Smooth muscle cell (in vitro differentiated cells): ENCODE measurements around the gene P2RX4. TPM values are rescaled to one million over a fixed set of nuclear protein-coding genes. Genes with fewer than 3 reads are reported as not detected.
"Not testable (repeated sequence)": the region's sequence is repeated elsewhere in the genome, so short reads cannot be mapped to it uniquely, and the experiment has no call there.

Experiments
- DNase-seq: peaks from one replicate; lab custom pipeline; 2025; ENCODE audit not compliant: unreplicated experiment; lab: John Stamatoyannopoulos, UW
- H2AFZ ChIP-seq: fragments of 200-600 bp; sonication (generic); 2 replicates; pipeline ENCODE4 v1.6.0; 2016; ENCODE audit warnings: antibody characterized with exemption, low read depth, mild to moderate bottlenecking
- H3F3A ChIP-seq: fragments of 200-600 bp; sonication (generic); 2 replicates; pipeline ENCODE4 v1.6.0; 2017; ENCODE audit warnings: antibody characterized with exemption, low read depth
- H3K27ac ChIP-seq: fragments of 200-600 bp; sonication (generic); 2 replicates; pipeline ENCODE4 v1.5.1; 2016; ENCODE audit warnings: low read depth, mild to moderate bottlenecking
- H3K27me3 ChIP-seq: fragments of 200-600 bp; sonication (generic); 2 replicates; pipeline ENCODE4 v1.6.1; 2016; ENCODE audit warnings: low read depth, mild to moderate bottlenecking
- H3K36me3 ChIP-seq: fragments of 200-600 bp; sonication (generic); 2 replicates; pipeline ENCODE4 v1.5.1; 2016; ENCODE audit warnings: low read depth
- H3K4me1 ChIP-seq: fragments of 200-600 bp; sonication (generic); 2 replicates; pipeline ENCODE4 v1.5.1; 2016; ENCODE audit warnings: low read depth
- H3K4me2 ChIP-seq: fragments of 200-600 bp; sonication (generic); 2 replicates; pipeline ENCODE4 v1.6.0; 2016; ENCODE audit warnings: mild to moderate bottlenecking
- H3K4me3 ChIP-seq: fragments of 200-600 bp; sonication (generic); 2 replicates; pipeline ENCODE4 v1.5.1; 2016; ENCODE audit warnings: mild to moderate bottlenecking
- H3K79me2 ChIP-seq: fragments of 200-600 bp; sonication (generic); 2 replicates; pipeline ENCODE4 v1.6.0; 2016; ENCODE audit warnings: low read depth, mild to moderate bottlenecking
- H3K9ac ChIP-seq: fragments of 200-600 bp; sonication (generic); 2 replicates; pipeline ENCODE4 v1.6.0; 2016; ENCODE audit warnings: low read depth
- H3K9me3 ChIP-seq: fragments of 200-600 bp; sonication (generic); replicated peaks from 2 replicates; pipeline ENCODE4 v1.5.1; 2016; ENCODE audit warnings: low read depth
- H4K20me1 ChIP-seq: fragments of 200-600 bp; sonication (generic); 2 replicates; pipeline ENCODE4 v1.6.0; 2016; ENCODE audit warnings: low read depth
- WGBS: methylation state at CpG from one replicate; pipeline ENCODE4 v1.1.7; 2016; ENCODE audit warnings: low lambda C conversion rate; 5-methylcytosine and 5-hydroxymethylcytosine counted together
- polyA plus RNA-seq: library from polyadenylated mRNA; unstranded; fragments of >200 nt; fragmentation: Nextera tagmentation; extraction: Ambion mirVana; gene quantifications from 2 replicates; pipeline ENCODE4 v1.2.1, GENCODE V29; 2016
- total RNA-seq: library from RNA; depleted of rRNA; stranded (reverse); fragments of >200 nt; gene quantifications from 2 replicates; pipeline ENCODE4 v1.2.3, GENCODE V29; 2014
- TF ChIP-seq, protein P1 (sequence below): fragments of 200-600 bp; sonication (generic); IDR thresholded peaks from 2 replicates; pipeline ENCODE4 v1.5.1; 2017; ENCODE audit warnings: borderline replicate concordance, mild to moderate bottlenecking, antibody characterized with exemption; ENCODE audit not compliant: insufficient read depth, poor library complexity, severe bottlenecking

P2RX4 gene
- total and polyA plus RNA-seq, 2 experiments from 2014 or later = 20.6 to 32.2 TPM

DNA sequence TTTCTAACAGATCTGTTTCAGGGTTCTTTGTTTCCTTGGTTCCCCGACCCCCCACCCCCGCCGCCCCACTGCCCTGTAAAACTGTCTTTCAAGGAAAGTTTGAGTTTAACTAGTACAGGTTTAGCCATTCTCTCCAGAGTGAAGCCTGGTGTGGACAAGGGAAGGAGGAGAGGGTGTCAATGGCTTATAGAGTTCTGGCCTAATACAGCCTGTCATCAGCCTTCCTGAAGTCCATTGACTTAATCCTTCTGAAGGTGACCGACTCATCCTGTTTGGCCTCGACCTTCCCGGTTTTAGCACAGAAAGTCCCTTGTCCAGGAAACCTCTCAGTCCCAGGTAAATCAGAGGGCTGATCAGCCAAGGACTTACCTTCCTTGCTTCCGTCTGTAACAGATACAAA is 11.0 kb upstream of the P2RX4 start:
- Histone ChIP-seq H3K36me3 (no peaks in the 10 kb centered on the region), H3K4me1 (no peaks in the 10 kb centered on the region), H3K27me3 (no peaks in the 10 kb centered on the region), H2AFZ (no peak overlapping the region), H4K20me1 (no peaks in the 10 kb centered on the region), H3K4me2 (no peak overlapping the region), H3K27ac (no peak overlapping the region), H3F3A (no peaks in the 10 kb centered on the region), H3K9ac (no peak overlapping the region), H3K79me2 (no peaks in the 10 kb centered on the region), H3K9me3 (no peaks in the 10 kb centered on the region), H3K4me3 (no peak overlapping the region)
- TF ChIP-seq, protein P1, sequence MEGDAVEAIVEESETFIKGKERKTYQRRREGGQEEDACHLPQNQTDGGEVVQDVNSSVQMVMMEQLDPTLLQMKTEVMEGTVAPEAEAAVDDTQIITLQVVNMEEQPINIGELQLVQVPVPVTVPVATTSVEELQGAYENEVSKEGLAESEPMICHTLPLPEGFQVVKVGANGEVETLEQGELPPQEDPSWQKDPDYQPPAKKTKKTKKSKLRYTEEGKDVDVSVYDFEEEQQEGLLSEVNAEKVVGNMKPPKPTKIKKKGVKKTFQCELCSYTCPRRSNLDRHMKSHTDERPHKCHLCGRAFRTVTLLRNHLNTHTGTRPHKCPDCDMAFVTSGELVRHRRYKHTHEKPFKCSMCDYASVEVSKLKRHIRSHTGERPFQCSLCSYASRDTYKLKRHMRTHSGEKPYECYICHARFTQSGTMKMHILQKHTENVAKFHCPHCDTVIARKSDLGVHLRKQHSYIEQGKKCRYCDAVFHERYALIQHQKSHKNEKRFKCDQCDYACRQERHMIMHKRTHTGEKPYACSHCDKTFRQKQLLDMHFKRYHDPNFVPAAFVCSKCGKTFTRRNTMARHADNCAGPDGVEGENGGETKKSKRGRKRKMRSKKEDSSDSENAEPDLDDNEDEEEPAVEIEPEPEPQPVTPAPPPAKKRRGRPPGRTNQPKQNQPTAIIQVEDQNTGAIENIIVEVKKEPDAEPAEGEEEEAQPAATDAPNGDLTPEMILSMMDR = no peak
- 69% methylated on average over 7 of the region's 7 CpGs for WGBS
- DNase-seq = no peak

DNA sequence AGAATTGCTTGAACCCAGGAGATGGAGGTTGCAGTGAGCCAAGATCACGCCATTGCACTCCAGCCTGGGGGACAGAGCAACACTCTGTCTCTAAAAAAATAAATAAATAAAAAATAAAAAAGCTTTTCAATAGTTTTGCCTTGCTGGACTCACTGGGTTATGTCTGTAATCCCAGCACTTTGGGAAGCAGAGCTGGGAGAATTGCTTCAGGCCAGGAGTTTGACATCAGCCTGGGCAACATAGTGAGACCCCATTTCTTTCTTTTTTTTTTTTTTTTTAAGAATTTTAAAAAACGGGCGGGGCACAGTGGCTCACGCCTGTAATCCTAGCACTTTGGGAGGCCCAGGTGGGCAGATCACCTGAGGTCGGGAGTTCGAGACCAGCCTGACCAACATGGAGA is 8.8 kb upstream of the P2RX4 start:
- not testable (repeated sequence) for H3K4me3 ChIP-seq, H3K27me3 ChIP-seq, H3K4me2 ChIP-seq, H4K20me1 ChIP-seq, H3K9ac ChIP-seq, H3K4me1 ChIP-seq, H3K9me3 ChIP-seq, H3F3A ChIP-seq, H3K27ac ChIP-seq, H3K36me3 ChIP-seq, H3K79me2 ChIP-seq, DNase-seq, H2AFZ ChIP-seq
- WGBS = 94% methylated on average over 6 of the region's 6 CpGs

DNA sequence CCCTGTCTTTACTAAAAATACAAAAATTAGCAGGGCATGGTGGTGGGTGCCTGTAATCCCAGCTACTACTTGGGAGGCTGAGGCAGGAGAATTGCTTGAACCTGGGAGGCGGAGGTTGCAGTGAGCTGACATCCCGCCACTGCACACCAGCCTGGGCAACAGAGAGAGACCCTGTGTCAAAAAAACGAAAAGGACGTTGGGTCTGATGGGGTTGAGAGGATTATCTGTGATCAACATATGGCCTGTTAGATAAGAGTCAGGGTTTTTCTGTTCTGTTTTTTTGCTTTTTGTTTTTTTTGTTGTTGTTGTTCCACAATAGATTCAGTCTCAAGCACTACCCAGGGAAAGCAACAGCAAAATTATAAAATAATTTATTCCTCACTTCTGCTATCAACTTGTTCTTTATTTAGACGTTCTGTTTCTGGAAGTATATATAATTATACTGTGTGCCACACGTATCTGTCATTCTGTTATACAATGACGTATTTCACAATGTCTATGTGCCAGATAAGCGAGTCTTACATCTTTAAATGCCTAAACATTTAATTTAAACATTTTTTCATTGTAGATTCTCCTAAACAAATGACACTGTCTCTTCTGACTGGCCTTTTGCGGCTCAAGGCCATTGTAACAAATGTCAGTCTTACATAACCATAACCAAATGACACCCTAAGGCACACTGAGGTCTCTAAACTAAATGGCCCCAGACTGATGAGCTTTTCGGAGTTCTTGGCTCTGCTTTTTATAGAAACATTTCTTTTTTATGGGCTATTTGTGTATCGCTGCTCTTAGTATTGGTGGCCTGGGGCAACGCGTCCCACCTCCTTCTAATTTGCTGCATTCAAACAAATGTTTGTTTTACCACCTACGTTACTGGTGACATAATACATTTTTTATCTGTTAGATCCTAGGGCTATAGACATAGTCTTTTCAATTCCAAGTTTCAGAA is 7.2 kb upstream of the P2RX4 start:
- no peaks in the 10 kb centered on the region for H3K27me3 ChIP-seq

DNA sequence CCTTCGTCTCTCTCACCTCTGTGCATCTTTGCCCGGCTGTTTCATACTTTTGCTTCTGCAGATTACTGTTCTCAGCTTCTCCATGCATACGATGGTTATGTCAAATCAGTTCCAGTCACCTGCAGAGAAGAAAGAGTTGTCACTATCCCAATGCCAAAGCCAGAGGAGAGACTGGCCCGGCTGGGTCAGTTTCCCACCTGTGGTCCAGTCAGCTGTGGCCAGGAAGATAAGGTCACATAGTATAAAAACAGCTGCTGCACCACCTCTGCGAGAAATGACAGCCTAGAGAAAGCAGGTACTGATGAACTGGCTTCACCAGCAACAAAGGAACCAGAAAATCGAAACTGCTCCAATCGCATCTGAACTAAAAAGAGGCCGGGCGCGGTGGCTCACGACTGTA is 6.4 kb upstream of the P2RX4 start:
- no peaks in the 10 kb centered on the region for H3K27me3 ChIP-seq
- no peak overlapping the region for H3K4me3 ChIP-seq
- WGBS = 90% methylated on average over 11 of the region's 11 CpGs
- TF ChIP-seq, protein P1 = no peak
- H3K27ac ChIP-seq = no peak overlapping the region
- H3K4me1 ChIP-seq = no peaks in the 10 kb centered on the region
- no peaks in the 10 kb centered on the region for H3F3A ChIP-seq
- H3K4me2 ChIP-seq = no peak overlapping the region
- no peaks in the 10 kb centered on the region for H4K20me1 ChIP-seq
- H3K9me3 ChIP-seq = no peaks in the 10 kb centered on the region
- H3K9ac ChIP-seq = no peak overlapping the region
- no peak for DNase-seq
- no peaks in the 10 kb centered on the region for H3K79me2 ChIP-seq
- no peaks in the 10 kb centered on the region for H3K36me3 ChIP-seq
- no peak overlapping the region for H2AFZ ChIP-seq

More for the DNA sequence above, 7.2 kb upstream of the P2RX4 start:
- Histone ChIP-seq H4K20me1 (no peaks in the 10 kb centered on the region), H3K4me3 (no peak overlapping the region), H3K4me1 (no peaks in the 10 kb centered on the region), H3K4me2 (no peak overlapping the region), H2AFZ (no peak overlapping the region), H3K36me3 (no peaks in the 10 kb centered on the region), H3K79me2 (no peaks in the 10 kb centered on the region), H3K27ac (no peak overlapping the region), H3K9ac (no peak overlapping the region), H3K9me3 (no peaks in the 10 kb centered on the region), H3F3A (no peaks in the 10 kb centered on the region)
- no peak for DNase-seq
- TF ChIP-seq, protein P1 = no peak
- 74% methylated on average over 14 of the region's 14 CpGs for WGBS
